Fibroblast of the aortic adventitia (primary cell): ENCODE measurements around the gene SDCCAG8. TPM values are rescaled to one million over a fixed set of nuclear protein-coding genes. Genes with fewer than 3 reads are reported as not detected.

ENCODE experiments used
- DNase-seq: peaks from one replicate; pipeline ENCODE4 v3.0.0-alpha.2; 2010; ENCODE audit warnings: low read depth
- H3K4me3 ChIP-seq: 2 replicates; pipeline ENCODE4 v1.5.1; 2011; ENCODE audit warnings: low read depth, mild to moderate bottlenecking, control low read depth, low read length, moderate library complexity
- total RNA-seq: library from RNA; depleted of rRNA; stranded (reverse); fragments of >200 nt; gene quantifications from 2 replicates; pipeline ENCODE4 v1.2.3, GENCODE V29; 2012; ENCODE audit warnings: low replicate concordance
- TF ChIP-seq, protein P1 (sequence below): IDR thresholded peaks from 2 replicates; pipeline ENCODE4 v1.5.1; 2011; ENCODE audit warnings: mild to moderate bottlenecking, low read length, control low read depth, inconsistent platforms; ENCODE audit not compliant: insufficient read depth

Gene SDCCAG8
- total RNA-seq, 1 donor: 69.2 TPM

DNA sequence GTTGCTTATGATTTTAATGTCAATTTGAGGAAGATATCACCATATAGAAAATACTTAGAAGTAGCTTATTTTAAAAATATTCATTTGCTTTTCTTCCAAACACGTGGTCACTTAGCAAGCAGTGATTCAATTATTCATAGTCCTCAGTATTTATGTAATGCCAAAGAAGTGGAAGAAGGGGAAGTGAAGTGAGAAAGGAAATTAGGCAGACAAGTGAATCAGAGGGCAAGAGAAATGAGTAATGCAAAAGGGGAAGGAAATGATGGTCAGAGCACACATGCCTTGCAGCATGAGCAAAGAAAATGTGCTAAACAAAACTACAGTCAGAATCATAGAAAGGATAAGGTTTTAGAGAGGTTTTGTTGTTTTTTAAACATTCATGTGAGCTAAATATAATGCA lies 31.8 kb downstream of the SDCCAG8 start:
- TF ChIP-seq, protein P1, sequence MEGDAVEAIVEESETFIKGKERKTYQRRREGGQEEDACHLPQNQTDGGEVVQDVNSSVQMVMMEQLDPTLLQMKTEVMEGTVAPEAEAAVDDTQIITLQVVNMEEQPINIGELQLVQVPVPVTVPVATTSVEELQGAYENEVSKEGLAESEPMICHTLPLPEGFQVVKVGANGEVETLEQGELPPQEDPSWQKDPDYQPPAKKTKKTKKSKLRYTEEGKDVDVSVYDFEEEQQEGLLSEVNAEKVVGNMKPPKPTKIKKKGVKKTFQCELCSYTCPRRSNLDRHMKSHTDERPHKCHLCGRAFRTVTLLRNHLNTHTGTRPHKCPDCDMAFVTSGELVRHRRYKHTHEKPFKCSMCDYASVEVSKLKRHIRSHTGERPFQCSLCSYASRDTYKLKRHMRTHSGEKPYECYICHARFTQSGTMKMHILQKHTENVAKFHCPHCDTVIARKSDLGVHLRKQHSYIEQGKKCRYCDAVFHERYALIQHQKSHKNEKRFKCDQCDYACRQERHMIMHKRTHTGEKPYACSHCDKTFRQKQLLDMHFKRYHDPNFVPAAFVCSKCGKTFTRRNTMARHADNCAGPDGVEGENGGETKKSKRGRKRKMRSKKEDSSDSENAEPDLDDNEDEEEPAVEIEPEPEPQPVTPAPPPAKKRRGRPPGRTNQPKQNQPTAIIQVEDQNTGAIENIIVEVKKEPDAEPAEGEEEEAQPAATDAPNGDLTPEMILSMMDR: no peak
- peak; percentile 85 for DNase-seq

DNA sequence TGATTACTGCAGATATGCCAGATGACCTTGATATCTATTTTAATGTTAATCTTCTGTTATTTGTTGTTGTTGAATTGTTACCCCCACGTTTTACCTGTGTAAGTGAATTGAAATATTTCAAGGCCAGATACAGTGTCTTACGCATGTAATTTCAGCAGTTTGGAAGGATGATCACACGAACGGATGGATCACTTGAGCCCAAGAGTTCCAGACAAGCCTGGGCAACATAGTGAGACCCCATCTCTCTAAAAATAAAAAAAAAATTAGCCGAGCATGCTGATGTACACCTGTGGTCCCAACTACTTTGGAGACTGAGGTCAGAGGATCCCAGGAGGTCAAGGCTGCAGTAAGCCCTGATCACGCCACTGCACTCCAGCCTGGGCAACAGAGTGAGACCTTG lies 32.2 kb downstream of the SDCCAG8 start:
- no peak for DNase-seq
- H3K4me3 ChIP-seq: no peak overlapping the region
- TF ChIP-seq, protein P1: no peak

More for the DNA sequence above, 31.8 kb downstream of the SDCCAG8 start:
- no peak overlapping the region for H3K4me3 ChIP-seq

DNA sequence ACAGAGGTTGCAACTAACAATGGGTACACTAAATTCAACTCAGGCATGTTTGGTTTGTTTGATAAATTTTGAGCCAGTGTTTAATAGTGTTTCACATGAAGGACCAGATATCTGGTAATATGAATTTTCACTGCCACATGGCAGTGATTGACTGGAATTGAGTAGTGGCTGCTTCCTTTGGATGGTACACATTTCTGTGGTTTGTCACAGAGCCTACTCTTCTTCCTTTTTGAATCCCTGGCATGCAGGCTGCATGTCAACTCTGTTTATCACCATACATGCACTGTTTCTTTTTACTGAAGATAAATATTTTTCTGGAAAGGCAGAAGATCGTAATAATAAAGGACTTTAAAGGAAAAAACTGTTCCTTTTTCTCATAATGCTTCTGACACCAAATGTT lies 35.5 kb downstream of the SDCCAG8 start:
- TF ChIP-seq, protein P1: no peak
- DNase-seq: no peak
- H3K4me3 ChIP-seq: no peak overlapping the region

- TF ChIP-seq, protein P1: no peak
- no peak for DNase-seq
- H3K4me3 ChIP-seq: no peak overlapping the region
These were observed 36.3 kb downstream of the SDCCAG8 start for GRCh38 chr1:243292117-243292516.

DNA sequence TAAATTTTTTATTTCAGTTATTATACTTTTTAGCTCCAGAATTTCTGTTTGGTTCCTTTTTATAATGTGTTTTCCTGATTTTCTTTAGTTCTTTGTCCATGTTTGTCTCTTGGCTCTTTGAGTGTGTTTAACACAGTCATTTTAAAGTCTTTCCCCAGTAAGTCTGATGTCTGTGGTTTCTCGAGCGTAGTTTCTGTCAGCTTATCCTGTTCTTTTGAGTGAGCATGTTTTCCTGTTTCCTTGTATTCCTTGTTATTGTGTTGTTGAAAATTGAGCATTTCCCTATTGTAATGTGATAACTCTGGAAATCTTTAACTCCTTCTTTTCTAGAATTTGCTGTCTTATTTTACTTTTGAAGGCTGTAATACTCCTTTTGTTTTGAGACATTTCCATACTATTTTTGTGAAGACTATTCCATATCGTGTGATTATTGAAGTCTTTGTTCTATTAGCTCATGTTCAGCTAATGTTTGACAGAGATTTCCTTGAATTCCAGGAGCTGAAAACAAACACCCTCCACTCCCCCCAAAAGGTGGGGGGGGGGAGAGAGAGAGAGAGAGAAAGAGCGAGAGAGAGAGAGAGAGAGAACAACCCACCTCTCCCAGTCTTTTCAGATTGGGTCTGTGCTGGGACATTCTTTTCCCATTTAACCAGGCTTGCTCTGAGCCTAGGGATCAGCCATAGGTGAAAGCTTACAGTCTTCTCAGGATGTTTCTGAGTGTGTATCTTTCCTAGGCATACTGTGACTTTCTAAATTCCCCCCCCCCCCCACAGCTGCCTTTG lies 38.3 kb downstream of the SDCCAG8 start:
- DNase-seq: no peak
- TF ChIP-seq, protein P1: no peak
- no peak overlapping the region for H3K4me3 ChIP-seq

DNA sequence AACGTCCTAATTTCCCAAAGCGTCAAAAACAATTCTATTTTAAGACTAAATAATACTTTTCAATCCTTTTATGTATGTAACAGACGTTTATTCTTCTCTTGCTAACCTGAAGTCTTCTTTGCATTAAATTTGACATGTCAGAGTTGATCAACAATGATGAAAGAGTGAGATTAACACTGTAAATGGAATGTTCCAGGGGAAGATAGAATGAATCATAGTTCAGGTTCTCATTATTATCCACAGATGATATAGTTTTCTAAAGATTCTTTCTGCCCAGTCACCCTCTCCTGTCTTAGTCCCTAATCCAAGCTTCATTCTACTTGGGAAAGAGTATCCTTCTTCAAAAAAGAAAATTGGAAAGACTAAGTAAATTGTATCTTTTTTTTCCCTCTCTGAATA lies 38.9 kb downstream of the SDCCAG8 start:
- TF ChIP-seq, protein P1: no peak
- no peak overlapping the region for H3K4me3 ChIP-seq
- DNase-seq: peak; percentile 41
